Prostate gland (tissue), 2 donors: ENCODE measurements around the gene TTLL10. TPM values are rescaled to one million over a fixed set of nuclear protein-coding genes. Genes with fewer than 3 reads are reported as not detected.

Experiments used
- DNase-seq: peaks from one replicate; pipeline ENCODE4 v3.0.0-alpha.2; 2019; ENCODE audit warnings: low spot score
- H3K27ac ChIP-seq, 2 donors: fragments of 200-600 bp; sonication (generic); 2 replicates each; pipeline ENCODE4 v1.5.1; 2017 to 2019
- H3K27me3 ChIP-seq: fragments of 200-600 bp; sonication (generic); replicated peaks from 2 replicates; pipeline ENCODE4 v1.5.1; 2019; ENCODE audit not compliant: insufficient read depth
- H3K36me3 ChIP-seq, 2 donors: fragments of 200-600 bp; sonication (generic); 1 replicate in 1 of 2; 2 replicates in 1 of 2; pipeline versions ENCODE4 v1.5.1 to v1.8.1; 2017 to 2019
- H3K4me1 ChIP-seq: fragments of 200-600 bp; sonication (generic); replicated peaks from 2 replicates; pipeline ENCODE4 v1.5.1; 2019
- H3K4me3 ChIP-seq, 2 donors: fragments of 200-600 bp; sonication (generic); 2 replicates each; pipeline ENCODE4 v1.5.1; 2017 to 2019
- H3K9me3 ChIP-seq: fragments of 200-600 bp; sonication (generic); 2 replicates; pipeline ENCODE4 v1.5.1; 2017
- POLR2A ChIP-seq: fragments of 450-650 bp; IDR thresholded peaks from one replicate; pipeline ENCODE4 v1.6.1; 2016; ENCODE audit warnings: antibody characterized with exemption, mild to moderate bottlenecking
- POLR2AphosphoS5 ChIP-seq: sonication (generic); formaldehyde crosslinking; IDR thresholded peaks from one replicate; pipeline ENCODE4 v1.6.1; 2017; ENCODE audit warnings: antibody characterized with exemption
- WGBS: methylation state at CpG from one replicate; pipeline ENCODE4 v1.1.5; 2018; 5-methylcytosine and 5-hydroxymethylcytosine counted together
- intact Hi-C: fragments of 100-400 bp; cut with DNase I; formaldehyde crosslinking; loops from one replicate; pipeline ENCODE4 v1.14.2; 2022
- total RNA-seq, 2 donors: library from RNA; depleted of rRNA; stranded (reverse); fragments of >200 nt; gene quantifications; one replicate each; pipeline ENCODE4 v1.1.0, GENCODE V29; 2016
- TF ChIP-seq, protein P1 (sequence below), 4 experiments: fragments of 200-600 bp in 2 of 4; fragments of 450-650 bp in 2 of 4; sonication (generic) in 2 of 4; IDR thresholded peaks; 1 replicate in 3 of 4; 2 replicates in 1 of 4; pipeline ENCODE4 v1.5.1; 2016 to 2019; ENCODE audit warnings: antibody characterized with exemption in 4 of 4, mild to moderate bottlenecking in 2 of 4, moderate library complexity in 2 of 4

The TTLL10 gene
- total RNA-seq, 2 donors from 2014 or later, result 0.77 to 7.3 TPM

DNA sequence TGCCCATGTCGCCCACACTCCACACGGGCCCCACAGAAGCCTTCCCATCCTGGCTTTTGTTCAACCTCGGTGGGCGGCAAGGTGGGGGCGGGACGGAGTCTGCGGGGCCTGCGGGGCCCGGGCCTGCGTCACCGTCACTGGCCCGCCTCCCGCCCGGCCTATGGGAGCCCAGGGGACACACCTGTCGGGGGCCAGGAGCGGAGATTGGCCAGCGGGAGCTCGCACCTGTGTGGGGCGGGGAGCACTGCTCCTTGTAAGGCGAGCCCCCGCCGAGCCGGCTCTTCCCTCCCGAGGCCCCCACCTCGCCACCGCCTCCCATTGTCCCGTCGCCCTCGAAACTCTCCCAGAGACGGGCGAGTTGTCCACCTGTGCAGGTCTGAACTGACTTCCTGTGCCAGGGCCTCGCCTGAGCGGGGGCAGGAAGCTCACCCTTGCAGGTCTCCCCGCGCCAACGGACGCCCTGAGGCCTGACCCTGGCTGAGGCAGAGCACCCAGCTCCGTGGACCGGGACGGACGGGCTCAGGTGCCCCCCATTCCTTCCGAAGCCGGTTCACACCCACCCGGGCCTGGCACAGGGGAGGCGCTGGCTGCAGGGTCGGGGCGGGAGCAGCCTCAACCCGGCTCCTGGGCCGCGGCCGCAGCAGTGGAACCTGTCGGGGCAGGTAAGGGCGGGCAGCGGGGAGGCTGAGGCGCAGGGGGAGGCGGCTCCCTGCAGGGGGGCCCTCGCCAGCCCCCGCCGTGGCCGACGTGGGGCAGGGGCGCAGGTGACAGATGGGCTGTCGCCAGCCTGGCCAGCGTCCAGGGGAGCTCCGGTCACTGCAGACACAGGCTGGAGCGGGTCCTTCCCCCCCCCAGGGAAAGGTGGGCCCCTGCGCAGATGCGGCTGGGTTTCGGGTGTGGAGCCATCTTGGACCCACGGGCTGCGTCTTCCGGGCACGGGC, 10.8 kb upstream of the TTLL10 start:
- Histone ChIP-seq H3K9me3 (no peaks in the 10 kb centered on the region), H3K4me1 (peaks cover 20% of the 10 kb centered on the region), H3K27me3 (no peaks in the 10 kb centered on the region), H3K4me3 (peak overlapping the region; percentile 45 to 62), H3K27ac (peak overlapping the region; percentile 92 to 95), H3K36me3 (no peaks in the 10 kb centered on the region)
- intact Hi-C loops, result no loop called here
- 30% methylated on average over 35 of the region's 73 CpGs for WGBS
- peak; percentile 94 for DNase-seq
- TF ChIP-seq POLR2AphosphoS5 (peak; percentile 81), POLR2A (peak; percentile 88)
- TF ChIP-seq, protein P1, sequence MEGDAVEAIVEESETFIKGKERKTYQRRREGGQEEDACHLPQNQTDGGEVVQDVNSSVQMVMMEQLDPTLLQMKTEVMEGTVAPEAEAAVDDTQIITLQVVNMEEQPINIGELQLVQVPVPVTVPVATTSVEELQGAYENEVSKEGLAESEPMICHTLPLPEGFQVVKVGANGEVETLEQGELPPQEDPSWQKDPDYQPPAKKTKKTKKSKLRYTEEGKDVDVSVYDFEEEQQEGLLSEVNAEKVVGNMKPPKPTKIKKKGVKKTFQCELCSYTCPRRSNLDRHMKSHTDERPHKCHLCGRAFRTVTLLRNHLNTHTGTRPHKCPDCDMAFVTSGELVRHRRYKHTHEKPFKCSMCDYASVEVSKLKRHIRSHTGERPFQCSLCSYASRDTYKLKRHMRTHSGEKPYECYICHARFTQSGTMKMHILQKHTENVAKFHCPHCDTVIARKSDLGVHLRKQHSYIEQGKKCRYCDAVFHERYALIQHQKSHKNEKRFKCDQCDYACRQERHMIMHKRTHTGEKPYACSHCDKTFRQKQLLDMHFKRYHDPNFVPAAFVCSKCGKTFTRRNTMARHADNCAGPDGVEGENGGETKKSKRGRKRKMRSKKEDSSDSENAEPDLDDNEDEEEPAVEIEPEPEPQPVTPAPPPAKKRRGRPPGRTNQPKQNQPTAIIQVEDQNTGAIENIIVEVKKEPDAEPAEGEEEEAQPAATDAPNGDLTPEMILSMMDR (IDR thresholded peaks at IDR 0.05), result no peak

DNA sequence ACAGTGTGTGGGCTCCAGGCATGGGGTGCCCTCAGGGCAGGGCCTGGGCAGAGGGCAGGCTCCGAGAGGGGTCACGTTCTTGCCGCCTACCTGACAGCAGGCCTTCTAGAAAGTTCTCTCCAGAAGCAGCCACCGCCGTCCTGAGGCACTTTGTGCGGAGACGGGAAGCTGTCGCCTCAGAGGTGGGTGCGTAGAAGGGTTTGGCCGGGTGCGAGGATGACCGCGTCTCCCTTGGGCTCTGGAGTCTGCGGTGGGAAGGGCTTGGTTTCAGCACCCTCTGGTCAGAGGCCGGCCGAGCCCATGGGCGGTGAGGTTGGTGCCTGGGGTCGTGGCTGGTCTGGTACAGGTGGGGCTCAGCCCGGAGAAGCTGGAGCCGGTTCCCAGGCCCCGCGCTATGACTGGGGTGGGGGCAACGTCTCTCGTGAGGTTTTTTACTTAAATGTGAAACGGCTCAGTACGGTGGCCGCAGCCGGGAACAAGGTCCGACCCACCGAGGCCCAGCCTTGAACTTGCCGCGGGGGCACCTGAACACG, 10.1 kb upstream of the TTLL10 start:
- Histone ChIP-seq H3K9me3 (no peaks in the 10 kb centered on the region), H3K27ac (peak overlapping the region; percentile 92 to 95), H3K36me3 (no peaks in the 10 kb centered on the region), H3K4me3 (peak overlapping the region; percentile 45 to 62), H3K4me1 (peaks cover 13% of the 10 kb centered on the region), H3K27me3 (no peaks in the 10 kb centered on the region)
- intact Hi-C loops, result no loop called here
- no peak for DNase-seq
- 45% methylated on average over 33 of the region's 33 CpGs for WGBS
- TF ChIP-seq, protein P1 (IDR thresholded peaks at IDR 0.05), result no peak
- no peak for TF ChIP-seq POLR2AphosphoS5

DNA sequence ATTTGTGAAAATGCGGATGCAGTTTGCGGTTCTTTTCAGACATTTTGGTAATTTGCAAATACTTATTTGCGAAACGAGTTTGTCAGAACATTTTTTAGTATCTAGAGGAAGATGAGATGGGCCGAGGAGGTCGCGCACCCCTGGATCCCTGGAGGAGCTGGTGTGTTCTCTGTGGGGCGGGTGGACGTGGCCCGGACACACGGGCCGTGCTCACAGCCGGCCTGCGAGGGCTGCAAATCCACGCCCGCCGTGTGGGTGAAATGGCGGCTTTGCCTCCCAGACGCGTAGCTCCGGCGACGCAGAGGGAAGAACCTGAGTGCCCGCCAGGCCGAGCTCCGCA, 9.3 kb upstream of the TTLL10 start:
- H3K9me3 ChIP-seq, result no peaks in the 10 kb centered on the region
- H3K27ac ChIP-seq, result peak overlapping the region; percentile 92 to 95
- H3K4me3 ChIP-seq, result peak overlapping the region; percentile 45 to 62
- no peak for TF ChIP-seq POLR2A
- TF ChIP-seq, protein P1 (IDR thresholded peaks at IDR 0.05), result no peak
- TF ChIP-seq POLR2AphosphoS5, result no peak
- intact Hi-C loops, result no loop called here
- H3K4me1 ChIP-seq, result peaks cover 10% of the 10 kb centered on the region
- DNase-seq, result no peak
- WGBS, result 33% methylated on average over 26 of the region's 26 CpGs
- H3K36me3 ChIP-seq, result no peaks in the 10 kb centered on the region
- no peaks in the 10 kb centered on the region for H3K27me3 ChIP-seq

DNA sequence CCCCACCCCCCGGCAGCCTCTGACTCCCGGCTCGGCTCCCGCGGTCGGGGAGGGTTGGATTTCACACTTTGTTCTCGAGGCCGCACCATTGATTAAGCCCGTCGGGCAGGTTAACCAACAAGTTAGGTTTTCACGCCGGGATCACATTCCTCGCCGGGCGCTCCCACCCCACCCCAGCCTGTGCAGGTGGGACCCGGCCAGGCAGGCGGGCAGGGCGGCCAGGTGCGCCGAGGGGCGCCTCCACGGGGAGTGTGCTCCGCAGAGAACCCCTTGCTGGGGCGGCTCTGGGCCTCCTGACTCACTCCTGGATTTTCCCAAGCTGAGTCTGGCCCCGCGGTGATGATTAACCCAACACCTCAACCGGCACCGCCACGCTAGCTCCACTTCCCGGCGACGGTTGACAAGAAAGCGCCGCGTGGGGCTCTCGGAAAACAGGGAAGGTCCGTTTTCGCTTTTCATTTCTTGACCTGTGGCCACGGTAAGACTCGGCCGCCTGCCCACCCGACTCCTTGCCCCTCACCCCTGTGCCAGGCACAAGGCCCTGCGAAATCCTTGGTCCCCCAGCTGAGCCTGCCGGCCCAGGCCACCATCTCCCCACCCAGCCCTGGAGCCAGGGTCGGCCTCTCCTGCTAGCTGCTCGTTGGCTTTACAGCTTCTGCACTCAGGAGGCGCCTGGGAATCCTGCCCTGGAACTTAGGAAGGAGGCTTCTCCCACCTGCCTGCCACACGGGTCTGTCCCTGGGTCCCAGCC, 8.8 kb upstream of the TTLL10 start:
- intact Hi-C loops, result no loop called here
- H3K4me3 ChIP-seq, result peak overlapping the region; percentile 45 to 62
- TF ChIP-seq, protein P1 (IDR thresholded peaks at IDR 0.05), result no peak
- TF ChIP-seq POLR2A (no peak), POLR2AphosphoS5 (peak; percentile 46)

More for the DNA sequence above, 8.8 kb upstream of the TTLL10 start:
- Histone ChIP-seq H3K27me3 (no peaks in the 10 kb centered on the region), H3K36me3 (no peaks in the 10 kb centered on the region), H3K27ac (peak overlapping the region; percentile 92 to 95), H3K4me1 (peaks cover 10% of the 10 kb centered on the region), H3K9me3 (no peaks in the 10 kb centered on the region)
- 48% methylated on average over 47 of the region's 48 CpGs for WGBS
- peak; percentile 61 for DNase-seq
